Peyer's patch (tissue), 4 donors: ENCODE measurements around the gene SHISA9. TPM values are rescaled to one million over a fixed set of nuclear protein-coding genes. Genes with fewer than 3 reads are reported as not detected.

ENCODE experiments used
- DNase-seq, 3 donors: peaks; one replicate each; pipeline ENCODE4 v3.0.0-alpha.2; 2017 to 2019
- H3K27ac ChIP-seq, 4 donors: fragments of 200-600 bp; sonication (generic); one replicate each; pipeline ENCODE4 v1.5.1; 2016 to 2019
- H3K27me3 ChIP-seq, 2 donors: fragments of 200-600 bp; sonication (generic); one replicate each; pipeline ENCODE4 v1.5.1; 2019
- H3K36me3 ChIP-seq, 3 donors: fragments of 200-600 bp; sonication (generic); one replicate each; pipeline ENCODE4 v1.5.1; 2016 to 2019
- H3K4me1 ChIP-seq, 4 donors: fragments of 200-600 bp; sonication (generic); one replicate each; pipeline ENCODE4 v1.5.1; 2016 to 2019
- H3K4me3 ChIP-seq, 4 donors: fragments of 200-600 bp; sonication (generic); 1 replicate in 3 of 4; 2 replicates in 1 of 4; pipeline ENCODE4 v1.5.1; 2016 to 2019; ENCODE audit warnings: mild to moderate bottlenecking in 1 of 4
- H3K9me3 ChIP-seq, 4 donors: fragments of 200-600 bp; sonication (generic); one replicate each; pipeline ENCODE4 v1.5.1; 2016 to 2019; ENCODE audit warnings: mild to moderate bottlenecking in 1 of 4
- POLR2A ChIP-seq, 2 donors: fragments of 450-650 bp; IDR thresholded peaks; one replicate each; pipeline ENCODE4 v1.5.1; 2017; ENCODE audit warnings: antibody characterized with exemption in 2 of 2, mild to moderate bottlenecking in 2 of 2, moderate library complexity in 2 of 2
- total RNA-seq, 4 donors: library from RNA; depleted of rRNA; stranded (reverse); fragments of >200 nt; gene quantifications; one replicate each; pipeline ENCODE4 v1.1.0, GENCODE V29; 2016
- TF ChIP-seq, protein P1 (sequence below), 6 experiments: fragments of 450-650 bp in 4 of 6; fragments of 200-600 bp in 2 of 6; sonication (generic) in 1 of 6; IDR thresholded peaks; one replicate each; pipeline ENCODE4 v1.5.1; 2017 to 2019; ENCODE audit warnings: antibody characterized with exemption in 6 of 6, mild to moderate bottlenecking in 3 of 6, moderate library complexity in 1 of 6

Gene SHISA9
- total RNA-seq, 4 donors from 2014 or later = 0.66 TPM; not detected in 3

GRCh38 chr16:13104772-13105171, 203.4 kb downstream of the SHISA9 start:
- Histone ChIP-seq H3K36me3 (no peaks in the 10 kb centered on the region), H3K27me3 (no peaks in the 10 kb centered on the region), H3K9me3 (peaks cover 0 to 3% (median 0%) of the 10 kb centered on the region in 4 donors), H3K27ac (no peak overlapping the region), H3K4me1 (no peaks in the 10 kb centered on the region), H3K4me3 (no peak overlapping the region)
- DNase-seq = no peak
- TF ChIP-seq POLR2A (IDR thresholded peaks at IDR 0.05) = no peak

DNA sequence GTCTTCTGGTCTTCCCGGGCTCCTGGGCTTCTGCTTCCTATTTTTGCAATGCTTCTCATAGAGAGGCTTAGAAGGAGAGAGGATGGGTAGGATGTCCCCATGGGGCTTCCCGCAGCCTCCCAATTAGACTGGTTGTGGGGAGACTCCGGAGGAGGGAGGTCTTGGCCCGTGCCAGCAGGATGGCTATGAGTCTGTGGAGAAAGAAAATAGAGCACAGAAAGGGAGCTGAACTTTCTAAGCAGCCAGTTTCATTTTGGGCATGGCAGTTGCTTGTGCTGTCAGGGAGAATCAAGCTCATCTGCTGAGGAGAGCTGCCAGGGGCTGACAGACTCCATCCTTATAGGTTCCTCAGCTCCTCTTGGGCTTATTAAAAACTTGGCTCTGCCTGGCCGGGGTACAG, 204.0 kb downstream of the SHISA9 start:
- Histone ChIP-seq H3K9me3 (peaks cover 0 to 3% (median 0%) of the 10 kb centered on the region in 4 donors), H3K4me1 (no peaks in the 10 kb centered on the region)
- DNase-seq = no peak

DNA sequence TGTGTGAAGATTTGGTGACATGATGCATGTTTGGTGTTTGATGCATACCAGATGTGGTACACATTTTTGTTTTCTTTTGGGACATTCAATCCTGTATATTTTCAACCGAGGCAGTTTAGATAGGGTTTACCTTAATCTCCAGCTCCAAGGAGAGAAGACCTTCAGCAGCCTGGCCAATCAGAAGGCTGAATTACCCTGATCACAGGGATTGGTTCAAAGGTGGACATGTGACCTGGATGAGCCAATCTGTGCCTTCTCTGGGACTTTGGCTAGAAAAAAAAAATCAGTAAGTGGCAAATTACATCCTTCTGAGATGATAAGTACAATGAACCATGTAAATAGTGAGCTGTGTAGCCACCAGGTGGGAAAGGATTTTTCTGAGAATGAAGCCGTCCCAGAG, 205.1 kb downstream of the SHISA9 start:
- no peaks in the 10 kb centered on the region for H3K27me3 ChIP-seq
- no peak overlapping the region for H3K4me3 ChIP-seq
- DNase-seq = no peak
- TF ChIP-seq POLR2A (IDR thresholded peaks at IDR 0.05) = no peak
- TF ChIP-seq, protein P1, sequence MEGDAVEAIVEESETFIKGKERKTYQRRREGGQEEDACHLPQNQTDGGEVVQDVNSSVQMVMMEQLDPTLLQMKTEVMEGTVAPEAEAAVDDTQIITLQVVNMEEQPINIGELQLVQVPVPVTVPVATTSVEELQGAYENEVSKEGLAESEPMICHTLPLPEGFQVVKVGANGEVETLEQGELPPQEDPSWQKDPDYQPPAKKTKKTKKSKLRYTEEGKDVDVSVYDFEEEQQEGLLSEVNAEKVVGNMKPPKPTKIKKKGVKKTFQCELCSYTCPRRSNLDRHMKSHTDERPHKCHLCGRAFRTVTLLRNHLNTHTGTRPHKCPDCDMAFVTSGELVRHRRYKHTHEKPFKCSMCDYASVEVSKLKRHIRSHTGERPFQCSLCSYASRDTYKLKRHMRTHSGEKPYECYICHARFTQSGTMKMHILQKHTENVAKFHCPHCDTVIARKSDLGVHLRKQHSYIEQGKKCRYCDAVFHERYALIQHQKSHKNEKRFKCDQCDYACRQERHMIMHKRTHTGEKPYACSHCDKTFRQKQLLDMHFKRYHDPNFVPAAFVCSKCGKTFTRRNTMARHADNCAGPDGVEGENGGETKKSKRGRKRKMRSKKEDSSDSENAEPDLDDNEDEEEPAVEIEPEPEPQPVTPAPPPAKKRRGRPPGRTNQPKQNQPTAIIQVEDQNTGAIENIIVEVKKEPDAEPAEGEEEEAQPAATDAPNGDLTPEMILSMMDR (IDR thresholded peaks at IDR 0.05) = no peak
- H3K9me3 ChIP-seq = peaks cover 0 to 3% (median 0%) of the 10 kb centered on the region in 4 donors
- H3K4me1 ChIP-seq = no peaks in the 10 kb centered on the region
- H3K36me3 ChIP-seq = no peaks in the 10 kb centered on the region
- no peak overlapping the region for H3K27ac ChIP-seq

More for the DNA sequence above, 204.0 kb downstream of the SHISA9 start:
- Histone ChIP-seq H3K27ac (no peak overlapping the region), H3K4me3 (no peak overlapping the region), H3K27me3 (no peaks in the 10 kb centered on the region), H3K36me3 (no peaks in the 10 kb centered on the region)
- TF ChIP-seq, protein P1 (IDR thresholded peaks at IDR 0.05) = no peak
- TF ChIP-seq POLR2A (IDR thresholded peaks at IDR 0.05) = no peak

DNA sequence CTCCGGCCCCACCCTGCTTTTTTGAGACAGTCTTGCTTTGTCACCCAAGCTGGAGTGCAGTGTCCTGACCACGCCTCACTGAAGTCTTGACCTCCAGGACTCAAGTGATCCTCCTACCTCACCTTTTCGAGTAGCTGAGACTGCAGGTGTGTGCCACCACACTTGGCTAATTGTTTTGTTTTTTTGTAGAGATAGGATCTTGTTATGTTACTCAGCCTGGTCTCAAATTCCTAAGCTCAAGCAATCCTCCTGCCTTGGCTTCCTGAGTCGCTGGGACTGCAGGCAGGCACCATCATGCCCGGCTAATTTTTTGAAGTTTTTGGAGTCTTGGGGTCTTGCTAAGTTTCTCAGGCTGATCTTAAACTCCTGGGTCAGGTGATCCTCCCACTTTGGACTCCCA, 206.7 kb downstream of the SHISA9 start:
- Histone ChIP-seq H3K36me3 (no peaks in the 10 kb centered on the region), H3K4me1 (no peaks in the 10 kb centered on the region), H3K4me3 (no peak overlapping the region), H3K27me3 (no peaks in the 10 kb centered on the region), H3K9me3 (no peaks in the 10 kb centered on the region), H3K27ac (no peak overlapping the region)
- no peak for DNase-seq
- no peak for TF ChIP-seq POLR2A (IDR thresholded peaks at IDR 0.05)
- TF ChIP-seq, protein P1 (IDR thresholded peaks at IDR 0.05) = no peak

GRCh38 chr16:13109171-13109570, 207.8 kb downstream of the SHISA9 start:
- DNase-seq = no peak
- H3K27me3 ChIP-seq = no peaks in the 10 kb centered on the region
- no peak overlapping the region for H3K27ac ChIP-seq
- H3K4me1 ChIP-seq = no peaks in the 10 kb centered on the region
- H3K36me3 ChIP-seq = no peaks in the 10 kb centered on the region
- H3K9me3 ChIP-seq = no peaks in the 10 kb centered on the region
- no peak overlapping the region for H3K4me3 ChIP-seq
- TF ChIP-seq POLR2A (IDR thresholded peaks at IDR 0.05) = no peak
- TF ChIP-seq, protein P1 (IDR thresholded peaks at IDR 0.05) = no peak

- no peak for DNase-seq
- Histone ChIP-seq H3K9me3 (no peaks in the 10 kb centered on the region), H3K27me3 (no peaks in the 10 kb centered on the region), H3K36me3 (no peaks in the 10 kb centered on the region), H3K4me1 (no peaks in the 10 kb centered on the region), H3K27ac (no peak overlapping the region), H3K4me3 (no peak overlapping the region)
- TF ChIP-seq, protein P1 (IDR thresholded peaks at IDR 0.05) = no peak
- TF ChIP-seq POLR2A (IDR thresholded peaks at IDR 0.05) = no peak
Measured at GRCh38 chr16:13110124-13110796, 208.9 kb downstream of the SHISA9 start.
